CD14-positive monocyte (primary cell): ENCODE results near the gene ADAMTS17. TPM values are rescaled to one million over a fixed set of nuclear protein-coding genes. Genes with fewer than 3 reads are reported as not detected.

Experiments used
- DNase-seq, 3 donors: peaks; one replicate each; pipeline ENCODE4 v3.0.0-alpha.2; 2011 to 2022
- H2AFZ ChIP-seq: 2 replicates; pipeline ENCODE4 v1.6.0; 2012; ENCODE audit warnings: mild to moderate bottlenecking, low read depth, low read length, inconsistent platforms; ENCODE audit not compliant: insufficient read depth, poor library complexity, severe bottlenecking
- H3K27ac ChIP-seq, 2 donors: 1 replicate in 1 of 2; 2 replicates in 1 of 2; pipeline ENCODE4 v1.5.1; 2012 to 2013; ENCODE audit warnings: low read length in 2 of 2, control low read depth in 1 of 2, inconsistent platforms in 1 of 2, low read depth in 1 of 2, mild to moderate bottlenecking in 1 of 2
- H3K27me3 ChIP-seq, 2 donors: one replicate each; pipeline versions ENCODE4 v1.6.0 to v1.6.1; 2011 to 2013; ENCODE audit warnings: low read length in 2 of 2; ENCODE audit not compliant: control insufficient read depth in 2 of 2, insufficient read depth in 2 of 2
- H3K36me3 ChIP-seq, 2 donors: replicated peaks in 1 of 2; 1 replicate in 1 of 2; 2 replicates in 1 of 2; pipeline versions ENCODE4 v1.5.1 to v1.6.1; 2012 to 2013; ENCODE audit warnings: low read length in 2 of 2, control low read depth in 1 of 2, inconsistent platforms in 1 of 2, mild to moderate bottlenecking in 1 of 2; ENCODE audit not compliant: insufficient read depth in 2 of 2, control insufficient read depth in 1 of 2
- H3K4me1 ChIP-seq, 2 donors: 1 replicate in 1 of 2; 2 replicates in 1 of 2; pipeline versions ENCODE4 v1.5.1 to v1.6.1; 2012 to 2013; ENCODE audit warnings: low read length in 2 of 2, control low read depth in 1 of 2, inconsistent platforms in 1 of 2, mild to moderate bottlenecking in 1 of 2, moderate library complexity in 1 of 2; ENCODE audit not compliant: insufficient read depth in 2 of 2, control insufficient read depth in 1 of 2
- H3K4me2 ChIP-seq: replicated peaks from 2 replicates; pipeline ENCODE3; 2012; ENCODE audit warnings: low read length, moderate library complexity, mild to moderate bottlenecking; ENCODE audit not compliant: poor library complexity, severe bottlenecking; ENCODE audit errors: extremely low read depth
- H3K4me3 ChIP-seq, 3 experiments: fragments of 200-600 bp in 1 of 3; sonication (generic) in 1 of 3; replicated peaks in 1 of 3; 1 replicate in 2 of 3; 2 replicates in 1 of 3; pipeline ENCODE4 v1.5.1; 2011 to 2013; ENCODE audit warnings: low read length in 3 of 3, mild to moderate bottlenecking in 3 of 3, control low read depth in 2 of 3, low read depth in 2 of 3, inconsistent platforms in 1 of 3, moderate library complexity in 1 of 3
- H3K79me2 ChIP-seq: 2 replicates; pipeline ENCODE4 v1.6.0; 2012; ENCODE audit warnings: mild to moderate bottlenecking, control low read depth, inconsistent platforms, low read length, moderate library complexity; ENCODE audit not compliant: insufficient read depth
- H3K9ac ChIP-seq: 2 replicates; pipeline ENCODE4 v1.6.0; 2017; ENCODE audit warnings: low read length, mild to moderate bottlenecking; ENCODE audit not compliant: insufficient read depth, poor library complexity, severe bottlenecking
- H3K9me3 ChIP-seq, 2 donors: replicated peaks in 1 of 2; 1 replicate in 1 of 2; 2 replicates in 1 of 2; pipeline versions ENCODE4 v1.5.1 to v1.6.1; 2012 to 2013; ENCODE audit warnings: low read length in 2 of 2, control low read depth in 1 of 2; ENCODE audit not compliant: control insufficient read depth in 1 of 2, insufficient read depth in 1 of 2
- H4K20me1 ChIP-seq: 2 replicates; pipeline ENCODE4 v1.6.0; 2012; ENCODE audit warnings: mild to moderate bottlenecking, low read length, control low read depth, moderate library complexity; ENCODE audit not compliant: insufficient read depth
- H3K27ac Mint-ChIP-seq, 7 donors: one replicate each; pipeline ENCODE4 v1.8.0; 2020; ENCODE audit warnings: mild to moderate bottlenecking in 7 of 7, mixed read lengths in 7 of 7, moderate library complexity in 6 of 7, inconsistent platforms in 2 of 7
- H3K27me3 Mint-ChIP-seq, 3 donors: one replicate each; pipeline ENCODE4 v1.8.0; 2021 to 2022; ENCODE audit warnings: low read depth in 3 of 3, mild to moderate bottlenecking in 3 of 3, mixed read lengths in 3 of 3, moderate library complexity in 3 of 3, inconsistent platforms in 1 of 3
- H3K36me3 Mint-ChIP-seq, 2 donors: one replicate each; pipeline ENCODE4 v1.8.0; 2020; ENCODE audit warnings: mixed read lengths in 2 of 2, inconsistent platforms in 1 of 2, mild to moderate bottlenecking in 1 of 2
- H3K4me1 Mint-ChIP-seq: one replicate; pipeline ENCODE4 v1.8.0; 2020; ENCODE audit warnings: mild to moderate bottlenecking, mixed read lengths
- H3K4me3 Mint-ChIP-seq, 2 donors: one replicate each; pipeline ENCODE4 v1.8.0; 2020; ENCODE audit warnings: mild to moderate bottlenecking in 2 of 2, mixed read lengths in 2 of 2, moderate library complexity in 1 of 2
- H3K9me3 Mint-ChIP-seq, 7 donors: one replicate each; pipeline ENCODE4 v1.8.0; 2020 to 2022; ENCODE audit warnings: mixed read lengths in 7 of 7, mild to moderate bottlenecking in 6 of 7, moderate library complexity in 6 of 7, inconsistent platforms in 2 of 7
- WGBS: methylation state at CpG from one replicate; pipeline ENCODE4 v1.1.5; 2013; ENCODE audit warnings: missing lambda C conversion rate; ENCODE audit not compliant: insufficient coverage; 5-methylcytosine and 5-hydroxymethylcytosine counted together
- intact Hi-C, 2 donors: fragments of 100-400 bp; cut with micrococcal nuclease; formaldehyde crosslinking; loops; one replicate each; pipeline versions ENCODE4 v1.15.0 to v1.15.1; 2023
- polyA plus RNA-seq, 3 donors: library from polyadenylated mRNA; depleted of rRNA in 1 of 3; unstranded in 2 of 3; stranded (reverse) in 1 of 3; fragments of 300-500 nt in 2 of 3; fragments of >200 nt in 1 of 3; fragmentation: Illumina TruSeq in 2 of 3; gene quantifications; 1 replicate in 2 of 3; 2 replicates in 1 of 3; pipeline ENCODE4 v1.2.3, GENCODE V29; 2012 to 2021
- TF ChIP-seq, protein P1 (sequence below): fragments of 200-600 bp; IDR thresholded peaks from one replicate; pipeline ENCODE4 v1.8.0; 2022; ENCODE audit warnings: antibody characterized with exemption, mild to moderate bottlenecking

ADAMTS17 gene
- polyA plus RNA-seq, 3 donors: 0.03 to 0.25 TPM; not detected in 1

DNA sequence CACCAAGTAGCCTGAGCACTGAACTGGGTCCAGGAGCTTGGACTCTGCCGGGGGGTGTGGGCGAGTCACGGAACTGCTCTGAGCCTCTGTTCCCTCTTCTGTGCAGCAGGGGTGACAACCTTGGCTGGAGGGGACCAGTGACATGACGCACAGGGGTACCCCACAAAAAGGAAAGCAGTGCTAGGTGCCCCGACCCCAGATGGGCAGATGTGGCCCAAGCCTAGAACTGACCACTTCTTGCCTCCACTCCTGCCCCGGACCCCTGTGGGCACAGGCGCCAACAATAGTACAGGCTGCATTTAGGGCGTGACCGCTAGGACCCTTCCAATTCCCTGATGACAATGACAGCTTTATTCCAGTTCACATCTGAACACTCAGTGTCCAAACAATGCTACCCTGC is 352.7 kb downstream of the ADAMTS17 start:
- Mint-ChIP-seq H3K36me3 (no peaks in the 10 kb centered on the region), H3K4me1 (no peaks in the 10 kb centered on the region), H3K27ac (no peak overlapping the region), H3K4me3 (no peak overlapping the region), H3K27me3 (peaks cover 4 to 11% (median 10%) of the 10 kb centered on the region in 3 donors), H3K9me3 (peaks cover 3 to 18% (median 7%) of the 10 kb centered on the region in 7 donors)
- Histone ChIP-seq H3K36me3 (no peaks in the 10 kb centered on the region), H3K9me3 (peaks cover 0 to 5% of the 10 kb centered on the region in 2 donors), H3K4me1 (no peaks in the 10 kb centered on the region), H3K79me2 (no peaks in the 10 kb centered on the region), H2AFZ (no peak overlapping the region), H3K4me2 (no peak overlapping the region), H3K4me3 (no peak overlapping the region), H4K20me1 (no peaks in the 10 kb centered on the region), H3K27me3 (peaks cover 0 to 5% of the 10 kb centered on the region in 2 donors), H3K9ac (no peak overlapping the region), H3K27ac (no peak overlapping the region)
- no peak for DNase-seq
- TF ChIP-seq, protein P1, sequence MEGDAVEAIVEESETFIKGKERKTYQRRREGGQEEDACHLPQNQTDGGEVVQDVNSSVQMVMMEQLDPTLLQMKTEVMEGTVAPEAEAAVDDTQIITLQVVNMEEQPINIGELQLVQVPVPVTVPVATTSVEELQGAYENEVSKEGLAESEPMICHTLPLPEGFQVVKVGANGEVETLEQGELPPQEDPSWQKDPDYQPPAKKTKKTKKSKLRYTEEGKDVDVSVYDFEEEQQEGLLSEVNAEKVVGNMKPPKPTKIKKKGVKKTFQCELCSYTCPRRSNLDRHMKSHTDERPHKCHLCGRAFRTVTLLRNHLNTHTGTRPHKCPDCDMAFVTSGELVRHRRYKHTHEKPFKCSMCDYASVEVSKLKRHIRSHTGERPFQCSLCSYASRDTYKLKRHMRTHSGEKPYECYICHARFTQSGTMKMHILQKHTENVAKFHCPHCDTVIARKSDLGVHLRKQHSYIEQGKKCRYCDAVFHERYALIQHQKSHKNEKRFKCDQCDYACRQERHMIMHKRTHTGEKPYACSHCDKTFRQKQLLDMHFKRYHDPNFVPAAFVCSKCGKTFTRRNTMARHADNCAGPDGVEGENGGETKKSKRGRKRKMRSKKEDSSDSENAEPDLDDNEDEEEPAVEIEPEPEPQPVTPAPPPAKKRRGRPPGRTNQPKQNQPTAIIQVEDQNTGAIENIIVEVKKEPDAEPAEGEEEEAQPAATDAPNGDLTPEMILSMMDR: no peak
- intact Hi-C loops: no loop called here
- 91% methylated on average over 9 of the region's 9 CpGs for WGBS

DNA sequence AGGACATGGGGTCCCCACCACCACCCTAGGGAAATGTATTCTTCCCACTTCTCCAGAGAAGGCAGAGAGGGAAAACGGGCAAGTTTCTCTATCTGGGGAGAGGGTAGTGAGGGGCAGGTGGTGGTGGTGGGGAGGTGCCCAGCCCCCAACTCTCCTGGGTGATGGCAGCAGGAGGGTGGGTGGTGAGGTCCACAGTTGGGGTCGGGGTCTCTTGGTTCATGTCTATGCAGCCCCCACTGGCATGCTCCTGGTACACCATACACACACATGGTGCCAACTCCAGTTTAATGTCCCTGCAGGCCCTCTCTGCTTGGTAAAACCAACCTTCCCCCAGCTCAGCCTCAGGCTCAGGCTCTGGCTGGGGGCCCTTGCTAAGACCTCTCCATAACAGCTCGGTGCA is 354.1 kb downstream of the ADAMTS17 start:
- 75% methylated on average over 1 of the region's 3 CpGs for WGBS
- Mint-ChIP-seq H3K27ac (no peak overlapping the region), H3K4me1 (no peaks in the 10 kb centered on the region), H3K9me3 (peaks cover 3 to 17% (median 7%) of the 10 kb centered on the region in 7 donors), H3K36me3 (no peaks in the 10 kb centered on the region), H3K27me3 (peaks cover 18 to 24% (median 21%) of the 10 kb centered on the region in 3 donors), H3K4me3 (no peak overlapping the region)
- Histone ChIP-seq H3K9me3 (peaks cover 0 to 5% of the 10 kb centered on the region in 2 donors), H3K27me3 (peaks cover 5 to 19% of the 10 kb centered on the region in 2 donors), H3K27ac (no peak overlapping the region), H3K79me2 (no peaks in the 10 kb centered on the region), H2AFZ (no peak overlapping the region), H3K4me3 (no peak overlapping the region), H4K20me1 (no peaks in the 10 kb centered on the region), H3K4me2 (no peak overlapping the region), H3K4me1 (no peaks in the 10 kb centered on the region), H3K36me3 (no peaks in the 10 kb centered on the region), H3K9ac (no peak overlapping the region)
- DNase-seq: no peak
- intact Hi-C loops: no loop called here
- TF ChIP-seq, protein P1: no peak
